ENCODE data around the gene DNAH9. TPM values are rescaled to one million over a fixed set of nuclear protein-coding genes. Genes with fewer than 3 reads are reported as not detected.

Gene DNAH9
- total RNA-seq, 1 donor from 2014 or later = 0.41 TPM

DNA sequence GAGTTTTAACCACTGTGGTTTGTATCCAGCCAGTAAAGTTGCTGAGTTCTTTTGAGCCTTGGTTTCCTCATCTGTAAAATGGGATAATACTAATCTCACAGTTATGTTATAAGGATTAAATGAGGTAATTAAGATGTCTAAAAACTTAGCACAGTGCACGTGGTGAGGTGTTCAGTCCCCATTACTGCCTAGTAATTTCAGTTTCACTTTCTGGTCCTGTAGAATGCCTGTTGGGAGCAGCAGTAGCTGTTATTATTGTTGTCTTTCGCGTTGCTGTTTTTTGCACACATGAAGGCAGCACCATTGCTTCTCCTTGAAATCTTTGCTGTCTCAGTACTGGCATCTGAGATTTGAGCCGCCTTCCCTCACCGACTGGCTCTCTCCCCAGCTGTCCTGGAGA lies 182.4 kb downstream of the DNAH9 start:
- H3K36me3 ChIP-seq = no peaks in the 10 kb centered on the region
- intact Hi-C loops (cut with DNase I) = no loop called here
- no peak overlapping the region for H3K27ac ChIP-seq
- no peak overlapping the region for H3K4me3 ChIP-seq
- H3K9me3 ChIP-seq = no peaks in the 10 kb centered on the region
- DNase-seq (no peak), ATAC-seq (no peak)
- no peaks in the 10 kb centered on the region for H3K27me3 ChIP-seq
- no peaks in the 10 kb centered on the region for H3K4me1 ChIP-seq
- TF ChIP-seq, protein P1, sequence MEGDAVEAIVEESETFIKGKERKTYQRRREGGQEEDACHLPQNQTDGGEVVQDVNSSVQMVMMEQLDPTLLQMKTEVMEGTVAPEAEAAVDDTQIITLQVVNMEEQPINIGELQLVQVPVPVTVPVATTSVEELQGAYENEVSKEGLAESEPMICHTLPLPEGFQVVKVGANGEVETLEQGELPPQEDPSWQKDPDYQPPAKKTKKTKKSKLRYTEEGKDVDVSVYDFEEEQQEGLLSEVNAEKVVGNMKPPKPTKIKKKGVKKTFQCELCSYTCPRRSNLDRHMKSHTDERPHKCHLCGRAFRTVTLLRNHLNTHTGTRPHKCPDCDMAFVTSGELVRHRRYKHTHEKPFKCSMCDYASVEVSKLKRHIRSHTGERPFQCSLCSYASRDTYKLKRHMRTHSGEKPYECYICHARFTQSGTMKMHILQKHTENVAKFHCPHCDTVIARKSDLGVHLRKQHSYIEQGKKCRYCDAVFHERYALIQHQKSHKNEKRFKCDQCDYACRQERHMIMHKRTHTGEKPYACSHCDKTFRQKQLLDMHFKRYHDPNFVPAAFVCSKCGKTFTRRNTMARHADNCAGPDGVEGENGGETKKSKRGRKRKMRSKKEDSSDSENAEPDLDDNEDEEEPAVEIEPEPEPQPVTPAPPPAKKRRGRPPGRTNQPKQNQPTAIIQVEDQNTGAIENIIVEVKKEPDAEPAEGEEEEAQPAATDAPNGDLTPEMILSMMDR (IDR thresholded peaks at IDR 0.05) = no peak

DNA sequence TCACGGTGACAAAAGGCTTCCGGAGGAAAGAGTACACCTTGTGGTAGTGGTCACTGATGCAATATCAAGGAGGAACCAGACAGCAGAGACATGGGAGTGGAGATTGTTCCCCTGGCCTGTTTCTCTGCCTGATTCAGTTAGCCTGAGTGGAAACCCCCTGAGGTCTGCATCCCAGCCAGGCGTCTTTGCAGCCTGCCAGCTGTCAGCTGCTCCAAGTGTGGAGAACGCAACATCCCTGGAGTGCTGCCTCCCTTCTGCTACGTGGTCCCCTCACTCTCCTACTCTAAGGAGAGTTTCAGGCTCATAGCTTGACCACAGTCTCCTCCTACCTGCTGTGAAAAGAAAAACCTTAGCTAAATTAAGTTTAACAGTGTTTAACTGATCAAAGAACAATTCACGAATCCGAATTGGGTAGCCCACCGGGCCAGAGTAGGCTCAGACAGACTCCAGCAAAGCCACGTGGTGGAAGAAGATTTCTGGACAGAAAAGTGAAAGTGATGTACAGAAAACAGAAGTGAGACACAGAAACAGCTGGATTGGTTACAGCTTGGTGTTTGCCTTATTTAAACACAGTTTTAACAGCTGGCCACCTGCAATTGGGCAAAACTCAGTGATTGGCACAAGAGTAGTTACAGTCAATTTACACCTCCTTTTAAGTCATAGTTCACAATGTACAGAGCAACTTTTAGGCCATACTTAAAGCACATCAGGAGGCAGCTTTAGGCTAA lies 188.6 kb downstream of the DNAH9 start:
- TF ChIP-seq, protein P1 (IDR thresholded peaks at IDR 0.05) = no peak
- no peaks in the 10 kb centered on the region for H3K9me3 ChIP-seq
- no peaks in the 10 kb centered on the region for H3K27me3 ChIP-seq
- no peak for DNase-seq
- H3K36me3 ChIP-seq = no peaks in the 10 kb centered on the region
- H3K4me1 ChIP-seq = no peaks in the 10 kb centered on the region
- intact Hi-C loops (cut with DNase I) = no loop called here
- ATAC-seq = no peak
- no peak overlapping the region for H3K4me3 ChIP-seq
- no peak overlapping the region for H3K27ac ChIP-seq

DNA sequence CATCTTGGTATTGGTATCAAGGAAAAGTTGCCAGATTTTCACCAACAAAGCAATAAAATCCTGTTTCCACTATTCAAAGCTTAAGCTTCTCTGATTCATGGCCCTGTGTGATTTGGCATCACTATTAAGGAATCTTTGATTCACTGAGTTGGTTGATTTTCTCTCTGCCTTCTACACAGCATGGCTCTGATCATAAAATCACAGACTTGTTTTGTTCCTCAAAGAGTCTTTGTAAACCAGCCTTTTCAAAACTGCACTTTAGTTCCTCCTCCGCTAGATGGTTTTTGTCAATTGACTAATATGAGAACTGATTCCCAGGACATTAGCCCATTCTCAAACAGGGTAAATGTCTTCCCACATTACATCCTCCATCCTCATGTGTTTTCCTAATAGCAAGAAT lies 197.6 kb downstream of the DNAH9 start:
- no peaks in the 10 kb centered on the region for H3K36me3 ChIP-seq

DNA sequence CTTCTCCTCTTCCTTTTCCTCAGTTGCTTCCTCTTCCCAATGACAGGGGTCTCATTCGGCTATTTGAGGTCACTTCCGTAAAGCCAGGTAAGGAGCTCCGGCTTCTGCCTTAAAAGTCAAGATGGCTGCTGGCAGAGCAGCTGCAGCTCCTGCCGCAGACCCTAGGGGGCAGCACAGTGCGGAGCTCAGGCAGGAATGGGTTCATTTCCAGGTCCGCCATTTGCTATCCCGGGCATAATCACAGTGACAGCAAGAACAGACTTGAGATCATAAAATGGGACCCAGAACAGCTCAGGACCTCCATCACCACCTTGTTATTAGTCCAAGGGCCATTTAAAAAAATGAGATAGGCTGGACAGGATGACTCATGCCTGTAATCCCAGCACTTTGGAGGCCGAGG lies 199.5 kb downstream of the DNAH9 start:
- no peak overlapping the region for H3K4me3 ChIP-seq
- no peak for ATAC-seq
- no peak for DNase-seq
- intact Hi-C loops (cut with DNase I) = no loop called here
- no peak overlapping the region for H3K27ac ChIP-seq
- TF ChIP-seq, protein P1 (IDR thresholded peaks at IDR 0.05) = no peak
- no peaks in the 10 kb centered on the region for H3K36me3 ChIP-seq
- no peaks in the 10 kb centered on the region for H3K9me3 ChIP-seq
- H3K4me1 ChIP-seq = no peaks in the 10 kb centered on the region
- H3K27me3 ChIP-seq = no peaks in the 10 kb centered on the region

More for the DNA sequence above, 197.6 kb downstream of the DNAH9 start:
- no peak overlapping the region for H3K27ac ChIP-seq
- no peaks in the 10 kb centered on the region for H3K27me3 ChIP-seq
- no peak overlapping the region for H3K4me3 ChIP-seq
- DNase-seq = no peak
- intact Hi-C loops (cut with DNase I) = no loop called here
- no peaks in the 10 kb centered on the region for H3K4me1 ChIP-seq
- H3K9me3 ChIP-seq = no peaks in the 10 kb centered on the region
- no peak for ATAC-seq
- TF ChIP-seq, protein P1 (IDR thresholded peaks at IDR 0.05) = no peak

DNA sequence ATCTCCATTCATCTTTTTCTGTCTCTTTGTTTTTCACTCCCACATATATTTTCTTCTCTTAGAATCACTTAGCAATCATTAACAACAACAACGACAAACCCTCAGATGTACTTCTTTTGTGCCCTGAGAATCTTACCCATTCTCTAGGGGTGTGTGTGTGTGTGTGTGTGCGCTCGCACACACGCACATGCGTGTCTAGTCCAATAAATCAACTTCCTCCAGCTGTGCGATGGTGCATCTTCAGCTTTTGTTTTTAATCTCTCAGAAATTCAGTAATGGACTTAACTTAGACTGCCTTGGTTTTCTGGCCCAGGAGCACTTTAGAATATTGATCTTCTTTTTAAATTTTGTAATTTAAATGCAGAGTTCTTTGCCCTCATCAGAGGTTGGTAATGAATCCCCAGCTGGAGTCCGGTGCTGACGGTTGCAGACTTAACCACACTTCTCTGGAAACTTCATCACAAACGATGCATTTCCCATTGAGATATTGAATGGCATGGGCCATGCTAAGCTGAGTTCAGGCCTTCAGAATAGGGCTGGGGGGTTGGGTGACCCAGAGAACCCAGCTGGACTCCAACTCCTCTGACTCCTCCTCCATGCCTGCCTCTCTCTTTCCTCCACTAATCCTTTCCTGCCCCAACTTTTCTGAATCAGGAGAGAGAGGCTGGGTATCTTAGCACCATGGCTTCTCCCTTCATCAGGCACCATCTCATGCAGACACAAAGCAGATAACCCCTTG lies 205.1 kb downstream of the DNAH9 start:
- Histone ChIP-seq H3K36me3 (no peaks in the 10 kb centered on the region), H3K9me3 (no peaks in the 10 kb centered on the region), H3K4me1 (no peaks in the 10 kb centered on the region), H3K27me3 (no peaks in the 10 kb centered on the region), H3K27ac (no peak overlapping the region), H3K4me3 (no peak overlapping the region)
- no peak for ATAC-seq
- intact Hi-C loops (cut with DNase I) = no loop called here
- TF ChIP-seq, protein P1 (IDR thresholded peaks at IDR 0.05) = no peak
- no peak for DNase-seq
